Hepatocyte (in vitro differentiated cells): ENCODE results near the gene KLHL7. TPM values are rescaled to one million over a fixed set of nuclear protein-coding genes. Genes with fewer than 3 reads are reported as not detected.

Source experiments
- DNase-seq: peaks from one replicate; pipeline ENCODE4 v3.0.0-alpha.2; 2016; ENCODE audit warnings: low spot score
- H2AFZ ChIP-seq: fragments of 200-600 bp; sonication (generic); 2 replicates; pipeline ENCODE4 v1.6.0; 2016; ENCODE audit warnings: antibody characterized with exemption, mild to moderate bottlenecking
- H3K27ac ChIP-seq: fragments of 200-600 bp; sonication (generic); 2 replicates; pipeline ENCODE4 v1.5.1; 2016; ENCODE audit warnings: mild to moderate bottlenecking
- H3K27me3 ChIP-seq: fragments of 200-600 bp; sonication (generic); 2 replicates; pipeline ENCODE4 v1.6.1; 2016
- H3K36me3 ChIP-seq: fragments of 200-600 bp; sonication (generic); replicated peaks from 2 replicates; pipeline ENCODE4 v1.5.1; 2016; ENCODE audit warnings: low read depth; ENCODE audit not compliant: insufficient read depth
- H3K4me1 ChIP-seq: fragments of 200-600 bp; sonication (generic); 2 replicates; pipeline ENCODE4 v1.5.1; 2016; ENCODE audit warnings: mild to moderate bottlenecking, moderate library complexity; ENCODE audit not compliant: insufficient read depth
- H3K4me2 ChIP-seq: fragments of 200-600 bp; sonication (generic); 2 replicates; pipeline ENCODE4 v1.6.0; 2016
- H3K4me3 ChIP-seq: fragments of 200-600 bp; sonication (generic); 2 replicates; pipeline ENCODE4 v1.5.1; 2016; ENCODE audit warnings: mild to moderate bottlenecking
- H3K79me2 ChIP-seq: fragments of 200-600 bp; sonication (generic); 2 replicates; pipeline ENCODE4 v1.6.0; 2017; ENCODE audit warnings: mild to moderate bottlenecking
- H3K9me2 ChIP-seq: fragments of 200-600 bp; sonication (generic); replicated peaks from 2 replicates; pipeline ENCODE4 v1.6.0; 2017; ENCODE audit warnings: mild to moderate bottlenecking; ENCODE audit not compliant: insufficient read depth
- H3K9me3 ChIP-seq: fragments of 200-600 bp; sonication (generic); 2 replicates; pipeline ENCODE4 v1.5.1; 2016; ENCODE audit warnings: low read depth, mild to moderate bottlenecking
- H4K20me1 ChIP-seq: fragments of 200-600 bp; sonication (generic); 2 replicates; pipeline ENCODE4 v1.6.0; 2016; ENCODE audit warnings: mild to moderate bottlenecking; ENCODE audit not compliant: insufficient read depth, poor library complexity, severe bottlenecking
- EZH2 ChIP-seq: fragments of 200-600 bp; sonication (generic); IDR thresholded peaks from 2 replicates; pipeline ENCODE4 v1.6.1; 2016; ENCODE audit warnings: antibody characterized with exemption, mild to moderate bottlenecking, borderline replicate concordance
- EZH2phosphoT487 ChIP-seq: fragments of 200-600 bp; sonication (generic); IDR thresholded peaks from one replicate; pipeline ENCODE4 v1.6.1; 2018; ENCODE audit warnings: antibody characterized with exemption, mild to moderate bottlenecking, low read depth, moderate library complexity; ENCODE audit not compliant: unreplicated experiment, severe bottlenecking
- WGBS: methylation state at CpG from one replicate; pipeline ENCODE4 v1.1.6; 2016; ENCODE audit warnings: low lambda C conversion rate; ENCODE audit errors: missing lambda C conversion rate; 5-methylcytosine and 5-hydroxymethylcytosine counted together
- polyA plus RNA-seq: library from polyadenylated mRNA; unstranded; fragments of >200 nt; fragmentation: Nextera tagmentation; extraction: Ambion mirVana; gene quantifications from 2 replicates; pipeline ENCODE4 v1.2.1, GENCODE V29; 2016
- total RNA-seq: library from RNA; depleted of rRNA; stranded (reverse); fragments of >200 nt; gene quantifications from 2 replicates; pipeline ENCODE4 v1.2.3, GENCODE V29; 2014
- TF ChIP-seq, protein P1 (sequence below): fragments of 200-600 bp; sonication (generic); IDR thresholded peaks from 2 replicates; pipeline ENCODE4 v1.5.1; 2016; ENCODE audit warnings: antibody characterized with exemption, mild to moderate bottlenecking; ENCODE audit not compliant: poor library complexity

Gene KLHL7
- total and polyA plus RNA-seq, 2 experiments from 2014 or later = 30.7 to 39.4 TPM

DNA sequence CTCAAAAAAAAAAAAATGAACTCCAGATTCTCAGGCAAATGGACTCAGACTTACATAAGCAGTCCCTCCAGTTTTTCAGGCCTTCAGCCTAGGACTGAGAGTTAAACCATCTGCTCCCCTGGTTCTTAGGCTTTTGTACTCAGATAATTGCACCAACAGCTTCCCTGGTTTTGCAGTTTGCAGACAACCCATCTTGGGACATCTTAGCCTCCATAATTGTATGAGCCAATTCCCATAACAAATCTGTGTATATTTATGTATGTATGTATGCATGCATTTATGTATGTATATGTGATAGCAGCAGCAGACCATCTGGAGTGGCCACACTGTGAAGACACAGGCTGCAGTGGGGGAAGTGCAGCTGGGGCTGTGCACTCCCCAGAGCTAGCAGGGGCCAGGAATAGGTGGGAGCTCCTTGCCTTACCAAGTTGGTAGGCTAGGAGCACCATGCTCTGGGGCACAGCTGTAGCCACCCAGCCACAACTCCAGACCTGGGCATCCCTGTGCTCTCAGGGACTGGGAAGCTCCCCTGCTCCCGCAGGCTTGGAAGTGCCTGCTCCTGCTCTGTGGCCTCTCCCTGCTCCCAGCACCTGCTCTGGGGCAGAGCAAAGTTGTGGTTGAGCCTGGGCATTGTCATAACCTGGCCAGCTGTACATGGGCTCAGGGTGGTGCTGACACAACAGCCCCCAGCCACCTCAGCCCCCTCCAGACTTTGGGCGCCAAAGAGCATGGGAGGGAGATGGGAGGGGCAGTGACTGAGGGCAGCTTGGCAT, 8.9 kb upstream of the KLHL7 start:
- peaks cover 2% of the 10 kb centered on the region for H3K27me3 ChIP-seq
- no peaks in the 10 kb centered on the region for H3K9me3 ChIP-seq
- no peak overlapping the region for H2AFZ ChIP-seq
- H4K20me1 ChIP-seq = no peaks in the 10 kb centered on the region
- no peaks in the 10 kb centered on the region for H3K4me1 ChIP-seq
- no peak overlapping the region for H3K4me3 ChIP-seq
- H3K79me2 ChIP-seq = no peaks in the 10 kb centered on the region
- TF ChIP-seq EZH2 = no peak
- H3K4me2 ChIP-seq = no peak overlapping the region
- H3K36me3 ChIP-seq = no peaks in the 10 kb centered on the region
- H3K9me2 ChIP-seq = no peaks in the 10 kb centered on the region
- no peak overlapping the region for H3K27ac ChIP-seq
- DNase-seq = no peak
- WGBS = 100% methylated on average over 2 of the region's 2 CpGs

DNA sequence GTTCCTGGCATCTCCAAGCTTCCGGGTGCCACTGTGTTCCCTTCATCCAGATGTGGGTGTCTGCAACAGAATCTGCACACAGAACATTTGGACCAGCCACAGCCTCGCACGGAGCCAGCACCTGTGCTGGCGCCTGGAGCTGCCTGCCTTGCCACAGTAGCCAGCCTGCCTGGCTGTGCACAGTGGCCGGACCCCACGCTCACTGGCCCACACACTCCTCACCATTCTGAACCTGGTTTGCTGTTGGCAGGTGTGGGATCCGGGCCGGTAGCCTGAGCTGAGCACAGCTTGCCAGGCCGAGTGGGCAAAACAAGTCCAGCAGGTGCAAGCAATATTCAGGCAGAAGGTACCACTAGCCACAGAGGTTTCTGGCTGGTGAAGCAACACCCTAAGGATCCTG, 7.6 kb upstream of the KLHL7 start:
- DNase-seq = no peak
- TF ChIP-seq, protein P1, sequence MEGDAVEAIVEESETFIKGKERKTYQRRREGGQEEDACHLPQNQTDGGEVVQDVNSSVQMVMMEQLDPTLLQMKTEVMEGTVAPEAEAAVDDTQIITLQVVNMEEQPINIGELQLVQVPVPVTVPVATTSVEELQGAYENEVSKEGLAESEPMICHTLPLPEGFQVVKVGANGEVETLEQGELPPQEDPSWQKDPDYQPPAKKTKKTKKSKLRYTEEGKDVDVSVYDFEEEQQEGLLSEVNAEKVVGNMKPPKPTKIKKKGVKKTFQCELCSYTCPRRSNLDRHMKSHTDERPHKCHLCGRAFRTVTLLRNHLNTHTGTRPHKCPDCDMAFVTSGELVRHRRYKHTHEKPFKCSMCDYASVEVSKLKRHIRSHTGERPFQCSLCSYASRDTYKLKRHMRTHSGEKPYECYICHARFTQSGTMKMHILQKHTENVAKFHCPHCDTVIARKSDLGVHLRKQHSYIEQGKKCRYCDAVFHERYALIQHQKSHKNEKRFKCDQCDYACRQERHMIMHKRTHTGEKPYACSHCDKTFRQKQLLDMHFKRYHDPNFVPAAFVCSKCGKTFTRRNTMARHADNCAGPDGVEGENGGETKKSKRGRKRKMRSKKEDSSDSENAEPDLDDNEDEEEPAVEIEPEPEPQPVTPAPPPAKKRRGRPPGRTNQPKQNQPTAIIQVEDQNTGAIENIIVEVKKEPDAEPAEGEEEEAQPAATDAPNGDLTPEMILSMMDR = no peak
- no peak for TF ChIP-seq EZH2phosphoT487
- TF ChIP-seq EZH2 = no peak
- no peaks in the 10 kb centered on the region for H3K79me2 ChIP-seq
- H2AFZ ChIP-seq = no peak overlapping the region
- no peaks in the 10 kb centered on the region for H3K27me3 ChIP-seq
- H3K9me2 ChIP-seq = no peaks in the 10 kb centered on the region
- no peaks in the 10 kb centered on the region for H3K36me3 ChIP-seq
- 97% methylated on average over 9 of the region's 9 CpGs for WGBS
- no peak overlapping the region for H3K4me2 ChIP-seq
- H3K4me3 ChIP-seq = no peak overlapping the region
- H3K27ac ChIP-seq = no peak overlapping the region
- H4K20me1 ChIP-seq = no peaks in the 10 kb centered on the region
- no peaks in the 10 kb centered on the region for H3K4me1 ChIP-seq
- no peaks in the 10 kb centered on the region for H3K9me3 ChIP-seq

DNA sequence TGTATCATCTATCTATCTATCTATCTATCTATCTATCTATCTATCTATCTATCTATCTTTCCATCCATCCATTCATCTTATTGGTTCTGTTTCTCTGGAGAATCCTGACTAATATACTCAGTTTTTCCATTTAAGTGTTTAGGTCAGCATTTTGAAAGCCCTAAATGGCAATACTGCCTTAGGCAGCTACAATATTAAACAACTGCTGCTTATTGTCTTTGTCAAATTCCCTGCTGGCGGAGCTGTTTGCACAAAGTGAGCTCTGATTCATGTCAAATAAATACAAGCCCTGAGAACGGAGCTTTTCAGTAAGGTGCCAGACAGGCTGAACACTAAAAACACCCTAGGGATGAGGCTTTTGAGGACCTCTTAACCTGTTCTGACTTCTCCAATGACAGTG, 7.1 kb upstream of the KLHL7 start:
- Histone ChIP-seq H4K20me1 (no peaks in the 10 kb centered on the region), H3K9me2 (no peaks in the 10 kb centered on the region), H2AFZ (no peak overlapping the region), H3K4me3 (no peak overlapping the region), H3K79me2 (no peaks in the 10 kb centered on the region), H3K27me3 (no peaks in the 10 kb centered on the region), H3K4me1 (no peaks in the 10 kb centered on the region), H3K27ac (no peak overlapping the region), H3K36me3 (no peaks in the 10 kb centered on the region), H3K4me2 (no peak overlapping the region), H3K9me3 (no peaks in the 10 kb centered on the region)
- TF ChIP-seq, protein P1 = no peak
- TF ChIP-seq EZH2phosphoT487 (no peak), EZH2 (no peak)
- no peak for DNase-seq
- WGBS = 32% methylated on average over 2 of the region's 2 CpGs

DNA sequence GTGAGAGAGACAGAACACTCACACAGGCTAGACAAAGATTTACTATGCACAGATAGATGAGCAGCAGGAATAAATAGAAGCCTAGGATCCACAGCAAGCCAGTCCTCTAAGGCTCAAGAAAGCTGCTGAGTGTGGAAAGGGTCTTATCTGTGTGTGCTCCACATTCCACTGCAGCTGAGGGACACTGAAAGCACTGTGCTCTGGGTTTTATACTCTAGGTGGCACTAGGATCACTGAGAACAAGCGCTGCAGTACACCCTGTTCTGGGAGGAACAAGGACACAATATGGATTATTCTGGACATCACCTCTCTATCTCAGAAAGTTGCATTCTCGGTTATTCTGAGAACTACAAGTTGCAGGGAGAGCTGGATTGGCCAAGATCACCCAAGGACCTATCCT, 4.9 kb upstream of the KLHL7 start:
- 64% methylated on average over 2 of the region's 2 CpGs for WGBS
- H3K79me2 ChIP-seq = no peaks in the 10 kb centered on the region
- no peaks in the 10 kb centered on the region for H3K9me2 ChIP-seq
- no peak overlapping the region for H3K27ac ChIP-seq
- TF ChIP-seq EZH2 (no peak), EZH2phosphoT487 (no peak)
- TF ChIP-seq, protein P1 = no peak
- no peaks in the 10 kb centered on the region for H4K20me1 ChIP-seq
- H3K4me2 ChIP-seq = no peak overlapping the region
- H3K27me3 ChIP-seq = no peaks in the 10 kb centered on the region
- H2AFZ ChIP-seq = no peak overlapping the region
- no peak overlapping the region for H3K4me3 ChIP-seq
- peak; percentile 15 for DNase-seq
- H3K9me3 ChIP-seq = no peaks in the 10 kb centered on the region
- H3K4me1 ChIP-seq = no peaks in the 10 kb centered on the region
- no peaks in the 10 kb centered on the region for H3K36me3 ChIP-seq
